HG03025 (cell line): ENCODE results near the gene DGCR6L.
"Not testable (repeated sequence)": the region's sequence is repeated elsewhere in the genome, so short reads cannot be mapped to it uniquely, and the experiment has no call there.

Experiments
- ATAC-seq: cut with Tn5 transposase; IDR thresholded peaks from one replicate; pipeline ENCODE4 v1.9.1; 2021; ENCODE audit warnings: mild to moderate bottlenecking, moderate library complexity; ENCODE audit not compliant: unreplicated experiment, low FRiP score

DGCR6L gene

GRCh38 chr22:20265772-20266666 lies 53.8 kb downstream of the DGCR6L start:
- not testable (repeated sequence) for ATAC-seq

- no peak for ATAC-seq
Observed at GRCh38 chr22:20264614-20265452, 55.0 kb downstream of the DGCR6L start.
